NCI-H748 (cell line): ENCODE measurements around the gene PCID2.
A peak's percentile ranks its signal among the peaks of the same experiment; 100 is the strongest.

Experiments
- DNase-seq: peaks from one replicate; lab custom pipeline; 2025; ENCODE audit not compliant: unreplicated experiment; lab: John Stamatoyannopoulos, UW

The PCID2 gene

DNA sequence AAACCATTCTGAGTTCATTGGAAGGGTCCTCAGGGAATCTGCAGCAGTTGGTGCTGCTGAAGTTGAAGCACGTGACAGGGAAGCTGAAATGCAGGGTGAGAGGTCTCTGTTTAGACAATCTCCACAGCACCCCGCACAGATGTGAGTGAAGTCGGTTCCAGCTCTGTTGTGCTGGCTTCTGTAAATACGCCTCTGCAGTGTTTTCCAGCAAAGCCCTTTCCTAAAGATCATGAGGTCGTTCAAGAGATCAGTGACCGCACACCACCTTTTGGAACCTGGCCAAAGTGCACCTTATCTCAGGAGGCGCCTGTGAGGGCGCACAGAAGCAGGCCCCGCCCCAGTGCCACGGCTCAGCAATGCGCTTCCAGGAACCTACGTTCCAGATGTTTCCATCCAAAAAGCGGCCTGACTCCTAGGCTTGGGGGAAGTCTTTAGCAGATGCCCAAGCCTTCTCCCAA is 11.7 kb upstream of the PCID2 start:
- DNase-seq: no peak

DNA sequence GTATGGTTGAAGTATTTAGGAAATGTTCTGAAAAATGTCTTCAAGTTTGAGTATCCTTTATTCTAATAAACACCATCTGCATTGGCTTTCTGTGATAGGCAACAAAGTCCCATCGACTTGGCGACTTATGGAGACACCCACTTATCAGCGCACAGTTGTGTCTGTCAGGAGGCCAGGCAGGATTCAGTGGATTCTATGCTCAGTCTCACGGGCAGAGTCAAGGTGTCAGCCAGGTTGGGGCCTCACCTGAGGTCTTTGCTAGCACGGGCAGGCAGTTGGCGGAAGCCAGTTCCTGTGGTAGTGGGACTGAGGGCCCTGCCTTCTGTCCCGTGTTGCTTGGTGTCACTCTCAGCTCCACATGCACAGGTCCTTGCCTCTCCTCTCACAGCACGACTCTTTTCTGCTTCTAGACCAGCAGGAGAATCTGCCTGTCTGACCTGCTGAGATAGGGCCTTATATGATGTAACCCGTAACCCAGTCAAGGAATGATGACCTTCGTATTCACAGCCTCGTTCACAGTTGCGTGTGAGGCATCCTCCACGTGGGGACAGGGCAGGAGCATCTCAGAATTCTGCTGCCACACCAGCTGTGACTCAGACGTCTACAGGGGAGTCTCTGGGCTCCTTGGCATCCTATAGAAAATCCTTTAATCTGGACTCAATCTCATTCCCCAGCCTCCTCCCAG is 10.9 kb upstream of the PCID2 start:
- DNase-seq: no peak

DNA sequence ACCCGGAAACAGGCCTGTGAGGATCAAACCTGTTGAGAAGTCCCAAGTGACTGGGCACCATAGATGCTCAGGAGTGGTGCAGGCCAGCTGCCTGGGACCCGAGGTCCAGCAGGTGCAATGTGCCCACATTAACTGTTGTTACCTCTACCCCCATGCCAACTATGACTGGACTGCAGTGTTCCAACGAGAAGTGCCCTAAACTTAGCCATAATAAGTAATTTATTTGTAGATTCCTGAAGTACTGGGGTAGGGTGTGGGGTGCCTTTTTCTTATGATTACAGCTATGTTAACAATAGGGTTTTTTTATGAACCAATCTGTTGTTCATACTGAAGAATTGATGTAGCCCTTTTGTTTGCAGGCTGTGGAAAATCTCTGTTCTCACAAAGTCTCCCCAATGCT is 10.1 kb upstream of the PCID2 start:
- no peak for DNase-seq

DNA sequence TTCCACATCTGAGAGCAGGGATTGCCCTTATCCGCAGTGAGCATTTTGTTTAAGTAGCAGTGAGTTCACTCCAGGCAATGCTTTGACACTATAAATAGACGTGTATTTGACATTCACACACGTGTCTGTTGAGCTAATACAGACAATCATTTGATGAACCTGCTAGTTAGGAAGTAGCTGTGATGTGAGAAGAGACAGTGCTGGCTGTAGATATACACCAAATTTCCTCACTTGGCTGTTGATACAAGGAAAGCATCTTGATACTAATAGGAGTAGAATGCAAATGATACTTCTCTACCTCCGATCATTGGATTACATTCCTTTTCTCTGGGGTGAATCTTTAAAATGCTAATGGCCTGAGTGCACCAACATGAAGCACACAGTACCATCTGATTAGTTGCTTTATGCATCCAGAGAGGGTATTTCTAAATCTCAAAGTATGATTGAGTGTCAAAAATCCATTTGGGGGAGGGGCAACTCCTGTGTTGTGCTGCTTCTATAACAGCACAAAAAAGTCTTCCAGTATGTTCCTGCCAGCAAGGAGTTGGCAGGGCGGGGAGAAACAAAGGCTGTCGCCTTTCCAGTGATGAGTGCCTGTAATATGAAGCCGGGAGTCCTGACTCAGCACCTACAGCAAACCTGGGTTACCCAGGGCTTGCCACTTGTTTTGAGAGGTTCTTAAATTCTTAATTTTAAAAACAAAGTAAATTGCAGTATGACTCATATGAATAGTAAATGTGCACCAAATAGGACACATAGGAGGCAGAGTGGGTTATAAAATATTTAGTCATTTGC is 8.0 kb upstream of the PCID2 start:
- DNase-seq: no peak

DNA sequence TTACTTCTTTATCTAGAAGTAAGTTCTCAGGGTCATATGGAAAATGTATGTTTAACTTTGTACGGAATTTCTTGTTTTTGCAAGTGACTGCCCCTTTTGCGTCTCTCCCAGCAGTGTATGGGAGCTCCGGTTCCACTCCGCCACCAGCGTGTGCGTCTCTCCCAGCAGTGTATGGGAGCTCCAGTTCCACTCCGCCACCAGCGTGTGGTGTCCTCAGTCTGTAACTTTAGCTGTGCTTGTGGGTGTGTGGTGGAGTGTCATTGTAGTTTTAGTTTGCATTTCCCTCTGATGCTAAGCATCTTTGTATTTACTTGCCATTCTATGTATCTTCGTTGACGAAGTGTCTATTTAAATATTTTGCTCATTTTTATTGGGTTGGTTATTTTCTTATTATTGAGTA is 3.3 kb upstream of the PCID2 start:
- peak; percentile 24 for DNase-seq

DNA sequence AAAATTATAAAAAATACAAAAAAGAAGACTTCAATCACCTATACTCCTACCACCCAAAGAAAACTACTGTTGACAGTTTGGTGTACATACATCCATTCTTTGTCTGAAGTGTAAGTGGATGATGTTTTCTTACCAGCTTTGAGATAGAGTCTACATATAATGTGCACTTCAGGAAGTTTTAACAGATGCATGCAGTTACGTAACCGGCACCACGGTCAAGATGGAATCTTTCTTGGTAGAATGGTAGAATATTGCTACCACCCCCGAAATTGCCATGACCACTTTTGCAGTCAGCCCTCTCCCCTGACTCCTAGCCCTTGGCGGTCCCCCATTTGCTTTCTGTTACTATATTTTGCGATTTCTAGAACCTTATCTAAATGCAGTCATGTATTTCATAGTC is 2.4 kb upstream of the PCID2 start:
- DNase-seq: no peak

DNA sequence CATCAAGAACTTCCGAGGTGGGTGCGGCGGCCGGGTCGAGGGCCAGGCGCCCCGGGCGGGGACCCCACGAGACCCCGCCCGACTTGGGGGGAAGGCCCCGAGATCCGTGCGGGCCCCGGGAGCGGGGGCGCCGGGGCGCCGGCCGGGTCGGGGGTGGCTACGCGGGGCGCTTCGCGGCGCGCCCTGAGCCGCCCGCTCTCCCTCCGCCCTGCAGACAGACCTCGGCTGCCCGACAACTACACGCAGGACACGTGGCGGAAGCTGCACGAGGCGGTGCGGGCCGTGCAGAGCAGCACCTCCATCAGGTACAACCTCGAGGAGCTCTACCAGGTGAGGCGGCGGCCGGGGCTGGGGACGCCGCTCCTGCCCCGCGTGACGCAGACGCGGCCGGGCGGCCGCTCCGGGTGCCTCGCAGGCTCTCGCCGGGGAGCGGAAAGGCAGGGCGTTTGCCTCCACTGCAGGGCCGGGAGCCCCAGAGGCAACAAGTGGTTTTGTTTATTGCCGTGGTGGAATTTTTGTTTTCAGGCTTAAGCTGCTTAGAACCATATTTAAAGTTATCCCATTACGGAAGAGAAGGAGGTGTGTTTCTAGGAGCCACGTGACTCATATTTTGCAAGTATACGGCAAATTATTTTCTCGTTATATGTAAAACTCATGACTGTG is 1.4 kb upstream of the PCID2 start:
- peak; percentile 80 for DNase-seq

DNA sequence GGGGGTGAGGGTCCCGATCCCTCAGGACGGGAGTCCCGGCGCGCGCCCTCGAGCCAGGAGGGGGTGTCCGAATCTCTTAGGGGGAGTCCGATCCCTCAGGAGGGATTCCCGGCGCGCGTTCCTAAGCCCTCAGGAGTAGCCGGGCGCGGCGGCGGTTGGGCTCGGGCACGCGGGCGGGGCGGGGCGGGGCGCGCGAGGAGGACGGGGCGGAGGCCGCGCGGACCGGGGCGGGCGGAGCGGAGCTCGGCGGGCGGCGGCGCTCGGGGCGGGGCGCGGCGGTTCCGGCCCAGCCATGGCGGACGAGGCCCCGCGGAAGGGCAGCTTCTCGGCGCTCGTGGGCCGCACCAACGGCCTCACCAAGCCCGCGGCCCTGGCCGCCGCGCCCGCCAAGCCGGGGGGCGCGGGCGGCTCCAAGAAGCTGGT is 878 bp upstream of the PCID2 start, which contains the start of gene CUL4A:
Gene CUL4A, plus strand, starts transcription at position 278 of the 423 bp plus-strand sequence. Its CDS starts 15 bp downstream, at position 293.
- DNase-seq: peak; percentile 82

DNA sequence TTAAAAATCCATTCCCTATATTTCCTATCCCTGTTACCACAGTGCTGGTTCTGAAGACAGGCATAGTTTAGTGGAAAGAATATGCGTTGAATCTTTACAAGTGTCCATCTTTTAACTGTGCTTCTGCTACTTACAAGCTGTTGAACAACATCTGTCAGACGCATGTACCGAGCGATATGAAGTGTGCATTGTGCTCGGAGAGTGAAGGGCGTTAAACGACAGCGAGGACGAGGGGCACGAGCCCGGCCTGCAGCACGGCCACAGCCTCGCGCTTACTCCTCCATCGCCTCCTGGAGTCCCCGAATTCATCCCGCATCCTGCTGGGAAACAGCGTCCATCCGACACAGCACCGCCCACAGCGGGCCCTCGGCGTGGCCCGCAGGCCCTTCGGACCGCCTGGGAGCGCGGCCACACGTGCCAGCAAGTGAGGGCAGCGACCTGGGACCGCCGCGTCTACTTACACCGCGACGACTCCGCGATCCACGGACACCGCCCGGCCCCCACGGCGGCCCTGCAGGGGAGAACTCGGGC is 514 bp downstream of the PCID2 start:
- DNase-seq: peak; percentile 60

DNA sequence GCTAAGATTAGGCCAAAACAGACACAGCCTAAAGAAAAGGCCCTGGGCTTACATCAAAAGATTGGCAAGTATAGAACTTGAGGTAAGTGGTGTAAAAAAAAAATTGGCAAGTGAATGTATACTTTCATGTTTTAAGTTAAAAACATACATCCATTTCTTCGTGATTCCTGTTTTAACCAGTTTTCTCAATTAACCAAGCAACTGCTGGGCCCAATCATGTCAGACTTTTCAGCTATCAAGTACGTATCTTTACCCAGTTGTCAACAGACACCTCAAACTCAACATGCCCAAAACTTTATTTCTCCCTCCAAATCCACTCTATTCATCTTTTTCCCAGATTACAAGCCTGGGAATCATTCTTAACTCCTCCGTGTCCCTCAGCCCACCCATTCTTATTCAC is 1.0 kb downstream of the PCID2 start:
- DNase-seq: no peak

DNA sequence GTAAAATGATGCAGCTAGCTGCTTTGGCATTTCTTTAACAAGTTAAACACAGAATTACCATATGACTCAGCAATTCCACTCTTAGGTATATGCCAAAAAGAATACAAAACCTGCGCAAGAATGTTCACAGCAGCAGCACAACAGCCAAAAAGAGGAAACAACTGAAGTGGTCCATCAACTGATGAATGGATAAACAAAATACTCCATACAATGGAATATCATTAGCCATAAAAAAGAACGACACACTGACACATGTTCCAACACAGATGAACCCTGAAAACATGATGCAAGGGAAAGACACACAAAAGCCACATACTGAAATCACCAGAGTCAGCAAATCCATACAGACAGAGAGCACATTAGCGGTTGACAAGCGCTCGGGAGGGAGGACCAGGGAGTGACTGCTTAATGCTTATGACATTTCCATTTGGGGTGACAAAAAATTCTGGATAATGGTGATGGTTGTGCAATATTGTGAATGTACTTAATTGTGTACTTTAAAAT is 3.0 kb downstream of the PCID2 start:
- DNase-seq: no peak

DNA sequence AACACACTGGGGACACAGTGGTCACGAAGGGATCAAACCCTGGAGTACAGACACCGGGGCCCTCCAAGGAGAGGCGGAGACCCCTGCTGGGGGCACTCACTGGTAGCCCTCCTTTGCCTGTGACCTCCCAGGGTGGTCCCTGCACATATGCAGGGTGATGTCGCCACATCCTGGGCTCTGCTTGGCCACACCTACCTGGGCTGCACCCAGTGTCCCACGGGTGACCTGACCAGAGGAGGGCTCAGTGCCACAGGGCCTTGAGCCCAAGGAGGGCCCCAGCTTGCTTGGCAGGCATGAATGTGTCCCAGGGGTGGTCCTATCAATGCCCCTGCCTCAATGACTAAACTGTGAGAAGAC is 4.1 kb downstream of the PCID2 start:
- no peak for DNase-seq

DNA sequence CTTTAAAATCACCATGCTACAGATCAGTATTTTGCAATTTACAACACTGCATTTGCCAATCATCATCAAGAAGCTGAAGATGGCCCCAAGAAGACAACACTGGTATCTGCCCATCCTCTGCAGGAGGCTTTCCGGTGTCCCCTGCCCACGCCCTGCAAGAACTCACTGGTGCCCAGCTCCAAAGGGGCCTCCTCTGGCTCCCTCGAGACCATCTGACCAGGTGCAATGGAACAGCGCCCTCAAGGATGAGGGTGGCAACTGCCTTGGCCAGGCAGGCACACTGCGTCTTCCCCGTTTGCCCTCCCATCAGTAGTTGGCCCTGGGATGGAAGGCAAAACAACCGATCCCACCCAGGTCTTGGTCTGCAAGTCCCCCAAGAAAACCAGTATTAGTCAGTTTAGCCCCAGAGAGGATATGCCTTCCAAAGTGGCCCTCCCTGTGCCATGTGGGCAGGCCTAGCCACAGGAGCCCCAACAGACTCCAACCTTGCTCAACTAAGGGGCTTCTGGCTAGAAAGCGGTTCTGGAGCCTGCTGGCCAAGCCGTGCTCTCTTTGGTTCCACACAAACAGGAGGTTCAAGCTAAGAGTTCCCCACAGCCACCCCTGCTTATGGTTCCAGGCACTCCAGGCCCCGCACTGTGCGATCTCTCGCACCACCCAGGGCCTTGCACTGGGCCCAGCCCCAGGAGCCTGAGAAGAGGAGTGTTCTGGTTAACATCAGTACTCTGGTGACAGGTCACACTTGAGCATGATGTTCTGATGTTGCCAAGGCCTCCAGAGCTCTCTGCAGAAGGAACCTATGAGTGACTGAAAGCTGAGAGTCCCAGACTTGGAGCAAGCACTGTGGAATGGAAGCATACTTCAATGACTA is 4.7 kb downstream of the PCID2 start:
- DNase-seq: no peak

DNA sequence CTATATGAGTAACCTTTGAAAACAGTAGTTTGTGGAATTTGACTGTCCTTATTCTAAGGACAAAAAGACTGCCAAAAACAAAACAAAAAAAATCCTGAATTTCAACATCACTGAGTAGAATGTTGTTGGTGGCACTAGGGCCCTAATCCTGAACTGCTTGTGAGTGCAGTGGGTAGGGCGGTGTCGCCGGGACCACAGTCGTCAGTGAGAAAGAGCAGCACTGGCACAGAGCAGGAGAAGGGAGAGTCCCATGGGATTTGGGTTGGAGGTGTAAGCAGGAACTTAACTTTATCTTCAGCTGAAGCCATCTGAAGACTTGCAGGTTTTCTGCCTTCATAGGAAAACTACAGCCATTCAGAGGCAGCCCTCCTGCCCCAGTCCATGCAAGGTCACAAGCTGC is 5.6 kb downstream of the PCID2 start:
- DNase-seq: no peak

DNA sequence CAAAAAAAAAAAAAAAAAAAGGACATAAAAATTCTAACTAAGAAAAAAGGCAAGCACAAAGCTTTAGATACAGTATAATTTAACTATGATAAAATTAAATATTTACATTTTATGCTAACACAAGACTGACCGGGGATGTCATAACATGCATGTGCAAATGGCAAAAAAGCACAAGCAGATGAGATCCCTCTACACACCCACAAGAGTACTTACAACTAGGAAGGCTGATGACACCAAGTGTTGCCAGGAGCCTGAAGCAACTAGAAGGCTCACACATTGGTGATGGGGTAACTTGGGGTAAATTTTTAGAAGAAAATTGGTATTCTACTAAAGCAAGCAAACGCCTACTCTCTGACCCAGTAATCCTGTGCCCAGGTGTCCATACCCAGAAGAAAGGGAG is 6.7 kb downstream of the PCID2 start:
- no peak for DNase-seq

DNA sequence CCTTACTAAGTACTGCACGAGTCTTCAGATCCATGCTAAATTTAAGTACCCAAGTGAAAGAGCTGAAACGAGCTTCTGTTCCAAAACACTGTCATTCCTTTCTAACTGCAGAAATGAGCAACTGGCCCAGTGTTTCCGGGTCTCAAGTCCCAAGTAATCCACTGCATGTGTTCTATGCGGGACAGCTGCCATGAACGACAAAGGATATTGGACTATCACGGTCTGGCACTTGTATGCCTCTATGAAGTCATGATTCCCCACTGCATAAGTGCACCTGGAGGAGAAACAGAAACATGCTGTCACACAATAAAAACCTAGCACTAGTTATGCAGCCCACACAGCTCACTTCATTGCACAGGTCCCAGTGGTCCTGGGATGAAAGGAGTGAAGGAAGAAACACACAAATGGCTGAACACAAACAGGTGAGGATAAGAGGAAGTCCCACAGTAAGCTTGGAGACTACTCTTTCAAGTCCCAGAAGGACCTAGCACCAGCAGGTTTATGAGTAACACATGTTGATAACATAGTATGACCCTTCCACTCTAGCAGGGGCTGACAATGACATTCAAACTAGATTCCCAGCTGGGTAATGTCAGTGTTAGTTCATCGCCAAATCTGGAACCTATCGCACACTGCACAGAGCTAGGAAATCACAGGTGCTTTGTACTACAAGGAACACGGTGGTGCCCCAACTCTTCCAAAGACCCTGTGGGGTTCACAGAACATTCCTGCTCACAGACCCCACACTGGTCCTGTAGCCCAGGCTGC is 11.3 kb downstream of the PCID2 start:
- no peak for DNase-seq

DNA sequence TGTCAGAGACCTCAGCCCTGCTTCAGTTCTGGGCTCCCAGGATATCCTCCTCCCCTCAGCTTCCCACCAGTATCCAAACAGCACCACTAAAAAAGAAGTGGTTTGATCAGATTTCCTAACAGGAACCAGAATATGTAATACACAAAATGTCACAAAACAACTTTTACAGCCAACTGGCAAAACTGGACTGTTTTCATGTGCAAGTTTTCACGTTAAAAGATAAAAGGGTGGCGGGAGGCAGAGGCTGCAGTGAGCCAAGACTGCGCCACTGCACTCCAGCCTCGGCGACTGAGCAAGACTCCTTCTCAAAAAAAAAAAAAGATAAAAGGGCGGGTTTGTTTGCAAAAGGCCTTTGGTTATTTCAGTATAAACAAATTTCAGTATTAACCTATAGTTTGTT is 13.1 kb downstream of the PCID2 start:
- DNase-seq: no peak

DNA sequence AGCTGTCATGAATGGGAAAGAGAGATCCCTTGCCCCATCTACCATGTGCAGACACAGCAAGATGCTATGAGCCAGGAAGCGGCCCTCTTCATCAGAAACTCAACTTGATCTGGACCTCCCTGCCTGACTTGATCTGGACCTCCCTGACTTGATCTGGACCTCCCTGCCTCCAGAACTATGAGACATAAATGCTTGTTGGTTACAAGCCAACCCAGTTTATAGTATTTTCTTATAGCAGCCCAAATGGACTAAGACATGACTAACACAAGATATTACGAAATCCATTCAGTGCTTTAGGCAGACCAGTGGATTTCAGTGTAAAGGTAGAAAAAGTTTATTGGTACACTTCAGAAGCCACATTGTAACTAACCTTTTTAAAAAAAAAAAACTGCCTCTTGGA is 15.6 kb downstream of the PCID2 start:
- DNase-seq: no peak

DNA sequence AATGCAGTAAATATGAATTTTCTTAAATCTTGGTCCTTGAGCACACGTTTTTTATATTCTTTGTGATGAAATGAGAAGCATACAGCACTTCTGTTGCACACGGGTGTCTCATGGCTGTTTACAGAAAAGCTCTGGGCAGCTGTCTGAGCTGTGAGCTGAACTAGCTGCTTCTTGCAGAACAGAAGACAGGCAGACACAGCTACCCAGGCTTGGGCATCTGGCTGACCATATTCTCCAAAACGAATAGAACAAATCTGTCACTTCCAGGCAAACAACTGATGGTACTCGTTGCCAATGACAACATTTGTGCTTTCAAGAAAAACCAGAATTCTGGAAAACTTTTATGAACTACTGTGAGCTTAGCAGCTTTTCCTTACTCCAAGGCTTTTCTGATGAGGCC is 16.2 kb downstream of the PCID2 start:
- DNase-seq: no peak

DNA sequence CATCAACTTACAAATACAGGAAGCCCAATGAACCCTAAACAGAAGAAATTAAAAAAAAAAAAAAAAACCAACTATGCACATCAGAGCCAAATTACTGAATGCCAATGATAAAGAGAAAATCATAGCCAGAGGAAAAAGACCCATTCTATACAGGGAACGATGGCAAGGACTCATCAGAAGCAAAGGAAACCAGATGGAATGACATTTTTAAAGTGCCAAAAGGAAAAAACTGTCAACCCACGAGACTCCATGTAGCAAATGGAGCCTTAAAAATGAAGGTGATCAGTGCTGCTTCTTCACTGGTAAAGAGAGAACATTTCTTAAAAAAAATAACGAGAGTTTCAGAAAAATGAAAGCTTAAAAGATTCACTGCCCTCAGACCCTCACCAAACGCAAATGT is 18.3 kb downstream of the PCID2 start:
- DNase-seq: no peak
